Neural cell (in vitro differentiated cells): Measurements from ENCODE around the gene THAP7. TPM values are rescaled to one million over a fixed set of nuclear protein-coding genes. Genes with fewer than 3 reads are reported as not detected.

ENCODE experiments used
- H2AFZ ChIP-seq: fragments of 200-600, 300-800 bp; sonication (generic), shearing (Covaris generic); 2 replicates; pipeline ENCODE4 v1.6.0; 2014; ENCODE audit warnings: low read depth, mild to moderate bottlenecking, antibody characterized with exemption, low read length, moderate library complexity
- H3F3A ChIP-seq: fragments of 200-600 bp; shearing (Covaris generic); 2 replicates; pipeline ENCODE4 v1.6.1; 2016; ENCODE audit warnings: mild to moderate bottlenecking, moderate library complexity, mixed read lengths, antibody characterized with exemption, low read length; ENCODE audit not compliant: insufficient read depth, poor library complexity, severe bottlenecking
- H3K27ac ChIP-seq: fragments of 200-600, 300-800 bp; sonication (generic), shearing (Covaris generic); 2 replicates; pipeline ENCODE4 v1.5.1; 2014; ENCODE audit warnings: mild to moderate bottlenecking, low read length, moderate library complexity
- H3K27me3 ChIP-seq: fragments of 300-800, 200-600 bp; sonication (generic), shearing (Covaris generic); 2 replicates; pipeline ENCODE4 v1.6.0; 2014; ENCODE audit warnings: mild to moderate bottlenecking, low read depth, low read length, moderate library complexity; ENCODE audit not compliant: insufficient read depth
- H3K36me3 ChIP-seq: fragments of 300-800, 200-600 bp; sonication (generic), shearing (Covaris generic); 2 replicates; pipeline ENCODE4 v1.5.1; 2014; ENCODE audit warnings: mild to moderate bottlenecking, antibody characterized with exemption, low read length, moderate library complexity; ENCODE audit not compliant: insufficient read depth
- H3K4me2 ChIP-seq: fragments of 300-800, 200-600 bp; sonication (generic), shearing (Covaris generic); 2 replicates; pipeline ENCODE4 v1.6.0; 2014; ENCODE audit warnings: mild to moderate bottlenecking, low read length
- H3K4me3 ChIP-seq: fragments of 300-800, 200-600 bp; sonication (generic), shearing (Covaris generic); 2 replicates; pipeline ENCODE4 v1.5.1; 2014; ENCODE audit warnings: mild to moderate bottlenecking, low read length, moderate library complexity
- H3K79me2 ChIP-seq: fragments of 200-600 bp; shearing (Covaris generic); replicated peaks from 2 replicates; pipeline ENCODE4 v1.6.0; 2014; ENCODE audit warnings: mild to moderate bottlenecking, low read length, moderate library complexity; ENCODE audit not compliant: insufficient read depth
- H3K9ac ChIP-seq: fragments of 300-800, 200-600 bp; sonication (generic), shearing (Covaris generic); 2 replicates; pipeline ENCODE4 v1.6.1; 2016; ENCODE audit warnings: mild to moderate bottlenecking, low read length, mixed read lengths
- H3K9me2 ChIP-seq: fragments of 200-600 bp; shearing (Covaris generic); 2 replicates; pipeline ENCODE4 v1.6.1; 2016; ENCODE audit warnings: mild to moderate bottlenecking, low read length, mixed read lengths; ENCODE audit not compliant: insufficient read depth
- H3K9me3 ChIP-seq: fragments of 200-600, 300-800 bp; sonication (generic), shearing (Covaris generic); 2 replicates; pipeline ENCODE4 v1.6.1; 2016; ENCODE audit warnings: mild to moderate bottlenecking, mixed run types, low read length, moderate library complexity, mixed read lengths
- H4K20me1 ChIP-seq: fragments of 200-600 bp; shearing (Covaris generic); 2 replicates; pipeline ENCODE4 v1.6.1; 2016; ENCODE audit warnings: mild to moderate bottlenecking, mixed run types; ENCODE audit not compliant: insufficient read depth
- EP300 ChIP-seq: fragments of 450-650 bp; conservative IDR thresholded peaks from 2 replicates; pipeline ENCODE4 v1.6.1; 2014; ENCODE audit warnings: antibody characterized with exemption, mild to moderate bottlenecking, moderate library complexity; ENCODE audit not compliant: poor library complexity, severe bottlenecking
- EZH2 ChIP-seq: fragments of 200-600, 300-800 bp; shearing (Covaris generic), sonication (generic); IDR thresholded peaks from 2 replicates; pipeline ENCODE4 v1.6.1; 2014; ENCODE audit warnings: antibody characterized with exemption, low read length, borderline replicate concordance, mild to moderate bottlenecking; ENCODE audit not compliant: insufficient read depth, poor library complexity, severe bottlenecking
- MXI1 ChIP-seq: fragments of 450-650 bp; conservative IDR thresholded peaks from 2 replicates; pipeline ENCODE4 v1.6.1; 2014; ENCODE audit warnings: antibody characterized with exemption, mild to moderate bottlenecking; ENCODE audit not compliant: poor library complexity, severe bottlenecking
- POLR2AphosphoS5 ChIP-seq: IDR thresholded peaks from 2 replicates; pipeline ENCODE4 v1.6.1; 2012
- RAD21 ChIP-seq: fragments of 450-650 bp; conservative IDR thresholded peaks from 2 replicates; pipeline ENCODE4 v1.6.1; 2014; ENCODE audit warnings: antibody characterized with exemption, mild to moderate bottlenecking, moderate library complexity
- REST ChIP-seq: IDR thresholded peaks from 2 replicates; pipeline ENCODE4 v1.6.1; 2012; ENCODE audit warnings: borderline replicate concordance
- SMC3 ChIP-seq: fragments of 450-650 bp; conservative IDR thresholded peaks from 2 replicates; pipeline ENCODE4 v1.6.1; 2014; ENCODE audit warnings: antibody characterized with exemption, mild to moderate bottlenecking, moderate library complexity; ENCODE audit not compliant: poor library complexity
- TAF1 ChIP-seq: IDR thresholded peaks from 2 replicates; pipeline ENCODE4 v1.6.1; 2012; ENCODE audit warnings: low read depth
- polyA plus RNA-seq: library from polyadenylated mRNA; depleted of rRNA; stranded (reverse); fragments of >200 nt; gene quantifications from 2 replicates; pipeline ENCODE4 v1.2.3, GENCODE V29; 2014
- TF ChIP-seq, protein P1 (sequence below): fragments of 450-650 bp; IDR thresholded peaks from 2 replicates; pipeline ENCODE4 v1.5.1; 2014; ENCODE audit warnings: antibody characterized with exemption, mild to moderate bottlenecking, moderate library complexity; ENCODE audit not compliant: poor library complexity, severe bottlenecking

Gene THAP7
- polyA plus RNA-seq, 1 donor from 2014 or later: 28.7 TPM

DNA sequence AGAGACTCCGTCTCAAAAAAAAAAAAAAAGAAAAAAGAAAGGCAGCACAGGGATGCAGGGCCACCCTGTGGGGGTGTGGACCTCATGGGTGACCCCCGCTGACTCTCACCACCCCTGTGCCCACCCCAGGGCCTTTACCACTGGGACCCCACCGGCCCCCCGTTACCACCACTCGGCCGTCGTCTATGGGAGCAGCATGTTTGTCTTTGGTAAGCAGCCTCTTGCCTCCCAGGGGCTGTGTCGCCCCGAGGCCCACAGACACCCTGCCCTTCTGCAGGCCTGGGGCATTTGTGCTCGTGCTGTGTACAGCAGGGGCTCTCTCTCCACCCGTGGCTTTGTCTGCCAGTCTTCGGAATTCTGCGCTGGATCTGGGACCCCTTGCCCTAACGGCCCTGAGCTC is 14.5 kb downstream of the THAP7 start:
- Histone ChIP-seq H3K9me3 (no peaks in the 10 kb centered on the region), H3K27me3 (no peaks in the 10 kb centered on the region), H3K9ac (no peak overlapping the region), H2AFZ (no peak overlapping the region), H3K36me3 (no peaks in the 10 kb centered on the region), H4K20me1 (no peaks in the 10 kb centered on the region), H3K79me2 (no peaks in the 10 kb centered on the region), H3K9me2 (no peaks in the 10 kb centered on the region), H3K27ac (no peak overlapping the region), H3K4me2 (no peak overlapping the region), H3K4me3 (no peak overlapping the region), H3F3A (no peaks in the 10 kb centered on the region)
- TF ChIP-seq, protein P1, sequence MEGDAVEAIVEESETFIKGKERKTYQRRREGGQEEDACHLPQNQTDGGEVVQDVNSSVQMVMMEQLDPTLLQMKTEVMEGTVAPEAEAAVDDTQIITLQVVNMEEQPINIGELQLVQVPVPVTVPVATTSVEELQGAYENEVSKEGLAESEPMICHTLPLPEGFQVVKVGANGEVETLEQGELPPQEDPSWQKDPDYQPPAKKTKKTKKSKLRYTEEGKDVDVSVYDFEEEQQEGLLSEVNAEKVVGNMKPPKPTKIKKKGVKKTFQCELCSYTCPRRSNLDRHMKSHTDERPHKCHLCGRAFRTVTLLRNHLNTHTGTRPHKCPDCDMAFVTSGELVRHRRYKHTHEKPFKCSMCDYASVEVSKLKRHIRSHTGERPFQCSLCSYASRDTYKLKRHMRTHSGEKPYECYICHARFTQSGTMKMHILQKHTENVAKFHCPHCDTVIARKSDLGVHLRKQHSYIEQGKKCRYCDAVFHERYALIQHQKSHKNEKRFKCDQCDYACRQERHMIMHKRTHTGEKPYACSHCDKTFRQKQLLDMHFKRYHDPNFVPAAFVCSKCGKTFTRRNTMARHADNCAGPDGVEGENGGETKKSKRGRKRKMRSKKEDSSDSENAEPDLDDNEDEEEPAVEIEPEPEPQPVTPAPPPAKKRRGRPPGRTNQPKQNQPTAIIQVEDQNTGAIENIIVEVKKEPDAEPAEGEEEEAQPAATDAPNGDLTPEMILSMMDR: no peak
- TF ChIP-seq EP300 (no peak), EZH2 (no peak), TAF1 (no peak), REST (no peak)

GRCh38 chr22:20986365-20986764 is 15.6 kb downstream of the THAP7 start:
- Histone ChIP-seq H4K20me1 (no peaks in the 10 kb centered on the region), H3K27ac (no peak overlapping the region), H3K4me2 (no peak overlapping the region), H2AFZ (no peak overlapping the region), H3K4me3 (no peak overlapping the region), H3K79me2 (no peaks in the 10 kb centered on the region), H3K36me3 (no peaks in the 10 kb centered on the region), H3K27me3 (no peaks in the 10 kb centered on the region), H3K9me3 (no peaks in the 10 kb centered on the region), H3K9me2 (no peaks in the 10 kb centered on the region), H3K9ac (no peak overlapping the region), H3F3A (no peaks in the 10 kb centered on the region)
- TF ChIP-seq SMC3: no peak
- no peak for TF ChIP-seq POLR2AphosphoS5
- TF ChIP-seq MXI1: no peak

DNA sequence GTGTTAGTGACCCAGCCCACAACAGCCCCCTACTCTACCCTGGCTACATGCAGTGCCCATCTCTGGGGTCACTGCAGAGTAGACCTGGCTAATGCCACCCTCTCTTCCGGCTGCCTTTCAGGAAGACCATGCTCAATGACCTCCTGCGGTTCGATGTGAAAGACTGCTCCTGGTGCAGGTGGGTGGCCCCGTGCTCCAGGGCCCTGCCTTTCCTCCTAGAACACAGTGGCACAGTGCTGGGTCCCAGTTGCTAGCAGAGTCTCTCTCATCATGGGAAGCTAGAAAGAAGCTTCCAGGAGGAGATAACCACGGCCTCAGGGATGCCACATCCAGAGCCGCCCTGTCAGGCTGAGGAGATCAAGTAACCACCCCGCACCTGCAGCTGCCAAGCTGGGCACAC is 16.2 kb downstream of the THAP7 start:
- Histone ChIP-seq H3K27ac (no peak overlapping the region), H3K9ac (no peak overlapping the region), H3F3A (no peaks in the 10 kb centered on the region), H3K9me2 (no peaks in the 10 kb centered on the region), H3K36me3 (no peaks in the 10 kb centered on the region), H3K27me3 (no peaks in the 10 kb centered on the region), H3K79me2 (no peaks in the 10 kb centered on the region), H2AFZ (no peak overlapping the region), H3K4me2 (no peak overlapping the region), H3K9me3 (no peaks in the 10 kb centered on the region), H3K4me3 (no peak overlapping the region), H4K20me1 (no peaks in the 10 kb centered on the region)
- TF ChIP-seq REST (no peak), SMC3 (no peak), MXI1 (no peak), TAF1 (no peak), EP300 (no peak), EZH2 (no peak), POLR2AphosphoS5 (no peak), RAD21 (no peak)
- TF ChIP-seq, protein P1: no peak
